Transverse colon (tissue), 4 donors: ENCODE results near the gene YWHAG. TPM values are rescaled to one million over a fixed set of nuclear protein-coding genes. Genes with fewer than 3 reads are reported as not detected.
A peak's percentile ranks its signal among the peaks of the same experiment; 100 is the strongest.

Source experiments
- DNase-seq: peaks from one replicate; pipeline ENCODE4 v3.0.0-alpha.2; 2019
- H3K27ac ChIP-seq, 4 donors: fragments of 200-600 bp; sonication (generic); 2 replicates each; pipeline ENCODE4 v1.5.1; 2016 to 2018; ENCODE audit warnings: inconsistent platforms in 4 of 4
- H3K27me3 ChIP-seq: fragments of 200-600 bp; sonication (generic); 2 replicates; pipeline ENCODE4 v1.5.1; 2017; ENCODE audit warnings: inconsistent platforms
- H3K36me3 ChIP-seq, 4 donors: fragments of 200-600 bp; sonication (generic); 2 replicates each; pipeline ENCODE4 v1.5.1; 2017 to 2019; ENCODE audit warnings: inconsistent platforms in 4 of 4
- H3K4me1 ChIP-seq, 4 donors: fragments of 200-600 bp; sonication (generic); 2 replicates each; pipeline ENCODE4 v1.5.1; 2017 to 2020; ENCODE audit warnings: inconsistent platforms in 4 of 4
- H3K4me3 ChIP-seq, 4 donors: fragments of 200-600 bp; sonication (generic); 1 replicate in 1 of 4; 2 replicates in 3 of 4; pipeline versions ENCODE4 v1.5.1 to v1.6.1; 2017 to 2019; ENCODE audit warnings: inconsistent platforms in 4 of 4
- H3K9me3 ChIP-seq, 2 donors: fragments of 200-600 bp; sonication (generic); 2 replicates each; pipeline ENCODE4 v1.5.1; 2017 to 2019; ENCODE audit warnings: inconsistent platforms in 2 of 2
- EP300 ChIP-seq: sonication (generic); formaldehyde crosslinking; IDR thresholded peaks from one replicate; pipeline ENCODE4 v1.6.1; 2017; ENCODE audit warnings: antibody characterized with exemption, low read depth
- POLR2A ChIP-seq: fragments of 450-650 bp; IDR thresholded peaks from one replicate; pipeline ENCODE4 v1.6.1; 2016; ENCODE audit warnings: antibody characterized with exemption, mild to moderate bottlenecking, moderate library complexity
- POLR2AphosphoS5 ChIP-seq, 3 donors: sonication (generic); formaldehyde crosslinking; IDR thresholded peaks; one replicate each; pipeline ENCODE4 v1.6.1; 2016; ENCODE audit warnings: antibody characterized with exemption in 3 of 3
- WGBS, 2 donors: methylation state at CpG; one replicate each; pipeline ENCODE4 v1.1.5; 2018; ENCODE audit warnings: low coverage in 1 of 2; 5-methylcytosine and 5-hydroxymethylcytosine counted together
- in situ Hi-C, 4 donors: fragments of 200-750 bp; cut with MboI; loops; one replicate each; pipeline versions ENCODE4 v1.15.0 to v1.15.1; 2017; ENCODE audit warnings: low sequenced_read_pairs in 3 of 4, low pct_ligation_motif_present in 1 of 4, low pct_unique_long_range_greater_than_20kb in 1 of 4
- intact Hi-C: fragments of 100-400 bp; cut with DNase I; formaldehyde crosslinking; loops from one replicate; pipeline ENCODE4 v1.15.1; 2023; ENCODE audit warnings: low total_unique reads
- total RNA-seq, 4 donors: library from RNA; depleted of rRNA; stranded (reverse); fragments of >200 nt; gene quantifications; one replicate each; pipeline ENCODE4 v1.1.0, GENCODE V29; 2016
- TF ChIP-seq, protein P1 (sequence below), 5 experiments: fragments of 200-600 bp in 3 of 5; fragments of 450-650 bp in 2 of 5; sonication (generic) in 3 of 5; IDR thresholded peaks; 1 replicate in 2 of 5; 2 replicates in 3 of 5; pipeline ENCODE4 v1.5.1; 2016 to 2017; ENCODE audit warnings: antibody characterized with exemption in 5 of 5, inconsistent platforms in 3 of 5, mild to moderate bottlenecking in 2 of 5, moderate library complexity in 1 of 5

Gene YWHAG
- total RNA-seq, 4 donors from 2014 or later = 35.9 to 71.6 (median 48.2) TPM

DNA sequence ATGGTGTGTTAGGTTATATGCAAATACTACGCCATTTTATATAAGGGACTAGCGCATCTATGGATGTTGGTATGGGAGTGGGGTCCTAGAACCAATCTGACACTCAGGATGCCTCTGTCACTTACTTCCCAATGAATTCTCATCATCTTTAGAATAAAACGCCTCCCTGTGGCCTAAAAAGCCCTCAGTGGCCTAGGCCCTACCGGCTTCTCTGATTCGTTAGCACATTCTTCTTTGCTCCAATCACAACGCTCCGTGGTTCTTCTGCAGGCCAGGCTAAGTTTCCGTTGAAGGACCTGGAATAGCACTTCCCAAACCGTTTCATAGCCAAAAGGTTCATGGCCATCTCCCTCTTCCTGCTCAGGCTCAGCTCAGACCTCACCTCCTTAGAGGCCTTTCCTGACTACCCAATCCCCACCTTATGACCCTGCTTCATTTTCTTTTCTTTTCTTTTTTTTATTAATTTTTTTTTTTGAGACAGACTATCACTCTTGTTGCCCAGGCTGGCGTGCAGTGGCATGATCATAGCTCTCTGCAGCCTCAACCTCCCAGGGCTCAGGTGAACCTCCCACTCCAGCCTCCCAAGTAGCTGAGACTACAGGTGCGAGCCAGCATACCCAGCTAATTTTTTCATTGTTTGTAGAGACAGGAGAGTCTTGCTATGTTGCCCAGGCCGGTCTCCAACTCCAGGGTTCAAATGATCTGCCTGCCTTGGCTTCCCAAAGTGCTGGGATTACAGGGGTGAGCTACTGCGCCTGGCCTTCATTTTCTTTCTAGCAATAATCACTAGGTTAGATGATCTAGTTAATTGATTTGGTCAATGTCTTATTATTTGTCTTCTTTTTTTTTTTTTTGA lies 24.5 kb upstream of the YWHAG start:
- WGBS, 2 donors = 77 to 94% methylated on average over 6 to 13 of the region's 13 CpGs
- TF ChIP-seq EP300 (no peak), POLR2AphosphoS5 (IDR thresholded peaks at IDR 0.05) (no peak), POLR2A (no peak)
- TF ChIP-seq, protein P1, sequence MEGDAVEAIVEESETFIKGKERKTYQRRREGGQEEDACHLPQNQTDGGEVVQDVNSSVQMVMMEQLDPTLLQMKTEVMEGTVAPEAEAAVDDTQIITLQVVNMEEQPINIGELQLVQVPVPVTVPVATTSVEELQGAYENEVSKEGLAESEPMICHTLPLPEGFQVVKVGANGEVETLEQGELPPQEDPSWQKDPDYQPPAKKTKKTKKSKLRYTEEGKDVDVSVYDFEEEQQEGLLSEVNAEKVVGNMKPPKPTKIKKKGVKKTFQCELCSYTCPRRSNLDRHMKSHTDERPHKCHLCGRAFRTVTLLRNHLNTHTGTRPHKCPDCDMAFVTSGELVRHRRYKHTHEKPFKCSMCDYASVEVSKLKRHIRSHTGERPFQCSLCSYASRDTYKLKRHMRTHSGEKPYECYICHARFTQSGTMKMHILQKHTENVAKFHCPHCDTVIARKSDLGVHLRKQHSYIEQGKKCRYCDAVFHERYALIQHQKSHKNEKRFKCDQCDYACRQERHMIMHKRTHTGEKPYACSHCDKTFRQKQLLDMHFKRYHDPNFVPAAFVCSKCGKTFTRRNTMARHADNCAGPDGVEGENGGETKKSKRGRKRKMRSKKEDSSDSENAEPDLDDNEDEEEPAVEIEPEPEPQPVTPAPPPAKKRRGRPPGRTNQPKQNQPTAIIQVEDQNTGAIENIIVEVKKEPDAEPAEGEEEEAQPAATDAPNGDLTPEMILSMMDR (IDR thresholded peaks at IDR 0.05) = no peak
- H3K27ac ChIP-seq = no peak overlapping the region
- H3K36me3 ChIP-seq = no peaks in the 10 kb centered on the region
- intact Hi-C loops = no loop called here
- H3K4me3 ChIP-seq = no peak overlapping the region
- no peaks in the 10 kb centered on the region for H3K9me3 ChIP-seq
- peaks cover 4 to 16% (median 15%) of the 10 kb centered on the region in 4 donors for H3K4me1 ChIP-seq
- no peak for DNase-seq
- no peaks in the 10 kb centered on the region for H3K27me3 ChIP-seq
- in situ Hi-C loops = no loop called here

DNA sequence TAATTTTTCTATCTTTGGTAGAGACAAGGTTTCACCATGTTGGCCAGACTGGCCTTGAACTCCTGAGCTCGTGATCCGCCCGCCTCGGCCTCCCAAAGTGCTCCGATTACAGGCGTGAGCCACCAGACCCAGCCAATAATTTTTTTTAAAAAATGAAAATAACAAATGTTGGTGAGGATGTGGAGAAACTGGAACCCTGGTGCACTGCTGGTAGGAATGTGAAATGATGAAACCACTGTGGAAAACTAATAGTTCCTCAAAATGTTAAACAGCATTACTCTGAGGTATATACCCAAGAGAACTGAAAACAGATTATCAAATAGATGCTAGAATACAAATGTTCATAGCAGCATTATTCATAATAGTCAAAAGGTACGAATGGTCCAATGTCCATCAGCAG lies 23.0 kb upstream of the YWHAG start:
- in situ Hi-C loops = no loop called here
- TF ChIP-seq, protein P1 (IDR thresholded peaks at IDR 0.05) = no peak
- TF ChIP-seq EP300 = no peak
- TF ChIP-seq POLR2A = no peak
- TF ChIP-seq POLR2AphosphoS5 (IDR thresholded peaks at IDR 0.05) = no peak
- H3K9me3 ChIP-seq = no peaks in the 10 kb centered on the region
- no peaks in the 10 kb centered on the region for H3K27me3 ChIP-seq
- 87 to 93% methylated on average over 7 of the region's 7 CpGs for WGBS, 2 donors
- DNase-seq = no peak
- H3K27ac ChIP-seq = no peak overlapping the region
- intact Hi-C loops = no loop called here
- H3K36me3 ChIP-seq = no peaks in the 10 kb centered on the region
- H3K4me3 ChIP-seq = no peak overlapping the region
- peaks cover 4 to 16% (median 15%) of the 10 kb centered on the region in 4 donors for H3K4me1 ChIP-seq

DNA sequence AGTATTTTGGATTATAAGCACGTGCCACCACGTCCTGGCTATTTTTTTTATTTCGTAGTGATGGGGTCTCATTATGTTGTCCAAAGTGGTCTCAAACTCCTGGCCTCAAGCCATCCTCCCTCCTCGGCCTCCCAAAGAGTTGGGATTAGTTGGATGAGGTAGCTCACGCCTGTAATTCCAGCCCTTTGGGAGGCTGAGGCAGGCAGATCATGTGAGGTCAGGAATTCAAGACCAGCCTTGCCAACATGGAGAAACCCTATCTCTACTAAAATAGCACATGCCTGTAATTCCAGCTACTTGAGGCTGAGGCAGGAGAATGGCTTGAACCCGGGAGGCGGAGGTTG lies 21.8 kb upstream of the YWHAG start:
- Histone ChIP-seq H3K27ac (peak overlapping the region; percentile 91 to 96 (median 94)), H3K27me3 (no peaks in the 10 kb centered on the region), H3K4me1 (peaks cover 4 to 16% (median 15%) of the 10 kb centered on the region in 4 donors), H3K4me3 (peak overlapping the region in 3 of 4 donors; percentile 35 to 47 (median 38)), H3K36me3 (no peaks in the 10 kb centered on the region), H3K9me3 (no peaks in the 10 kb centered on the region)
- no peak for TF ChIP-seq POLR2AphosphoS5 (IDR thresholded peaks at IDR 0.05)
- no peak for TF ChIP-seq EP300
- TF ChIP-seq, protein P1 (IDR thresholded peaks at IDR 0.05) = no peak
- no peak for TF ChIP-seq POLR2A
- DNase-seq = no peak
- 69 to 76% methylated on average over 2 to 7 of the region's 7 CpGs for WGBS, 2 donors
- in situ Hi-C loops = no loop called here
- intact Hi-C loops = no loop called here

DNA sequence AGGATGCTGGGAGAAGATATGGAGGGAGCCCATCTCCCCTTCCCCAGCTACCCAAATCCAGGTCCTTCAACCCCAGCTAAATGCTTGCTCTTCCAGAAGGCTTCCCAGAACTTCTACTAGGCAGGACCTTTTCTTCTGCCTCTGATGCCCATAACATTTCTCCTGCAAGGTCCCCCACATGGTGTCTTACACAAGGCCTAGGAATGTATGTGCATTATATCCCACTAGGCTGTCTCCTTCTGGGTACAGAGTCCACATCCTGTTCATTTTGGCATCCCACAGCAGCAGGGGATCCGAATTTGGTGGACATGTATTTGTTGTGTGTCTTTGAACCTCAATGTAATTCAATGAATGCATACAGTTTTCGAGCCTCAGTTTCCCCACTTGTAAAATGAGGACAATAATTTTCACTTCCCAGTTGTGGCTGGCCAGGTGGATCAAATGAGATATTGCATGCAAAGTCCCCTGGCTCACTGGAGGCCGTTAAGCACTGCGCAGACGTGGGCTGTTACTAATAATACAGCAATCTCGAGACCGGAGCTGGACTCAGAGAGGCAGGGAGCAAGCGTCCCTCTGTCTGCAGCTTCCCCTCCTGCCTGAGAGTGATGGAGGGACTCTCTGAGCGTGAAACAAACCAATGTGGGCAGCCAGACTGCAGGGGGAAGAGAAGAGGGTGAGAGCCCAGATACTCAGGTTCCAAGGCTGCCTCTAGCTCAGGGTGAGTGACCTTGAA lies 18.6 kb upstream of the YWHAG start:
- DNase-seq = no peak
- H3K4me1 ChIP-seq = peaks cover 4 to 22% (median 21%) of the 10 kb centered on the region in 4 donors
- 68% methylated on average over 9 of the region's 9 CpGs; no CpG with 5 or more reads in 1 of the 2 donors for WGBS, 2 donors
- H3K9me3 ChIP-seq = no peaks in the 10 kb centered on the region
- in situ Hi-C loops = no loop called here
- intact Hi-C loops = no loop called here
- TF ChIP-seq POLR2A = no peak
- no peak for TF ChIP-seq EP300
- no peak for TF ChIP-seq POLR2AphosphoS5 (IDR thresholded peaks at IDR 0.05)
- TF ChIP-seq, protein P1 (IDR thresholded peaks at IDR 0.05) = no peak
- no peak overlapping the region for H3K4me3 ChIP-seq
- no peak overlapping the region for H3K27ac ChIP-seq
- H3K27me3 ChIP-seq = no peaks in the 10 kb centered on the region
- no peaks in the 10 kb centered on the region for H3K36me3 ChIP-seq
